PC-3 (cell line): ENCODE results near the gene ACOXL. TPM values are rescaled to one million over a fixed set of nuclear protein-coding genes. Genes with fewer than 3 reads are reported as not detected.

Experiments used
- ATAC-seq: fragments of 200-7000 bp; cut with Tn5 transposase; 2 replicates; pipeline ENCODE4 v1.9.1; 2020; ENCODE audit warnings: mild to moderate bottlenecking, moderate library complexity
- BruUV-seq: library from RNA; stranded (reverse); fragments of 400-500 nt; replicated peaks from 2 replicates; lab custom pipeline; 2021; lab: Mats Ljungman, UMichigan
- CTCF ChIA-PET: fragments of 300-600 bp; sonication (Branson Sonifier 250); formaldehyde crosslinking; loops from one replicate; lab custom pipeline; 2022; ENCODE audit warnings: antibody characterized with exemption; lab: Charles Lee
- POLR2A ChIA-PET: fragments of 300-600 bp; sonication (Branson Sonifier 250); formaldehyde crosslinking; loops from one replicate; lab custom pipeline; 2022; ENCODE audit warnings: antibody characterized with exemption; ENCODE audit not compliant: unreplicated experiment; lab: Charles Lee
- DNase-seq: peaks from one replicate; pipeline ENCODE4 v3.0.0-alpha.2; 2015
- H2AFZ ChIP-seq: fragments of 300-600 bp; sonication (generic); 2 replicates; pipeline ENCODE4 v1.6.0; 2016; ENCODE audit warnings: antibody characterized with exemption, low read length
- H3F3A ChIP-seq: fragments of 300-600 bp; sonication (generic); one replicate; pipeline ENCODE4 v1.6.0; 2017; ENCODE audit warnings: antibody characterized with exemption, low read length, control low read depth, mild to moderate bottlenecking; ENCODE audit not compliant: unreplicated experiment
- H3K27ac ChIP-seq: fragments of 300-600 bp; sonication (generic); 2 replicates; pipeline ENCODE4 v1.5.1; 2016; ENCODE audit warnings: mild to moderate bottlenecking, low read length
- H3K27me3 ChIP-seq: fragments of 300-600 bp; sonication (generic); 2 replicates; pipeline ENCODE4 v1.6.1; 2016; ENCODE audit warnings: low read length, mixed read lengths
- H3K36me3 ChIP-seq: fragments of 300-600 bp; sonication (generic); 2 replicates; pipeline ENCODE4 v1.6.1; 2016; ENCODE audit warnings: low read depth, mixed run types, low read length, mixed read lengths
- H3K4me1 ChIP-seq: fragments of 300-600 bp; sonication (generic); 2 replicates; pipeline ENCODE4 v1.5.1; 2016; ENCODE audit warnings: low read length; ENCODE audit not compliant: insufficient read depth
- H3K4me2 ChIP-seq: fragments of 300-600 bp; sonication (generic); 2 replicates; pipeline ENCODE4 v1.6.0; 2016; ENCODE audit warnings: low read length
- H3K4me3 ChIP-seq: fragments of 300-600 bp; sonication (generic); 2 replicates; pipeline ENCODE4 v1.5.1; 2016; ENCODE audit warnings: mild to moderate bottlenecking, low read length, mixed read lengths
- H3K79me2 ChIP-seq: fragments of 300-600 bp; sonication (generic); 2 replicates; pipeline ENCODE4 v1.6.1; 2017; ENCODE audit warnings: low read length, mixed read lengths
- H3K9ac ChIP-seq: fragments of 300-600 bp; sonication (generic); 2 replicates; pipeline ENCODE4 v1.6.0; 2016; ENCODE audit warnings: mild to moderate bottlenecking, low read length
- H3K9me2 ChIP-seq: fragments of 300-600 bp; sonication (generic); replicated peaks from 2 replicates; pipeline ENCODE4 v1.6.1; 2016; ENCODE audit warnings: mixed run types, low read length, mixed read lengths
- H3K9me3 ChIP-seq: fragments of 300-600 bp; sonication (generic); 2 replicates; pipeline ENCODE4 v1.6.1; 2016; ENCODE audit warnings: low read length, mixed read lengths
- H4K20me1 ChIP-seq: fragments of 300-600 bp; sonication (generic); 2 replicates; pipeline ENCODE4 v1.6.1; 2016; ENCODE audit warnings: low read length, mixed read lengths
- CTCF ChIP-seq: fragments of 300-600 bp; sonication (generic); conservative IDR thresholded peaks from 2 replicates; pipeline ENCODE4 v1.5.1; 2017; ENCODE audit warnings: antibody characterized with exemption, low read depth, mild to moderate bottlenecking, low read length
- EZH2 ChIP-seq: fragments of 300-600 bp; sonication (generic); IDR thresholded peaks from one replicate; pipeline ENCODE4 v1.6.1; 2017; ENCODE audit warnings: antibody characterized with exemption, mild to moderate bottlenecking, low read length; ENCODE audit not compliant: unreplicated experiment
- EZH2phosphoT487 ChIP-seq: fragments of 300-600 bp; sonication (generic); IDR thresholded peaks from 2 replicates; pipeline ENCODE4 v1.6.1; 2018; ENCODE audit warnings: mild to moderate bottlenecking, antibody characterized with exemption, low read length, borderline replicate concordance
- intact Hi-C: fragments of 100-400 bp; cut with micrococcal nuclease; formaldehyde crosslinking; loops from 2 replicates; pipeline ENCODE4 v1.9.0; 2023
- total RNA-seq: library from RNA; depleted of rRNA; stranded (reverse); fragments of >200 nt; gene quantifications from 2 replicates; pipeline ENCODE4 v1.2.3, GENCODE V29; 2014

The ACOXL gene
- total RNA-seq, 1 experiment from 2014 or later, result 16.3 TPM

- Histone ChIP-seq H3K4me3 (peak overlapping the region; percentile 52; the same call in 1 of the 2 replicates), H3F3A (peaks cover 4% of the 10 kb centered on the region), H4K20me1 (no peaks in the 10 kb centered on the region), H3K9me3 (no peaks in the 10 kb centered on the region), H3K9ac (peak overlapping the region; percentile 72), H3K27ac (peak overlapping the region; percentile 95), H3K36me3 (no peaks in the 10 kb centered on the region), H3K9me2 (no peaks in the 10 kb centered on the region), H3K27me3 (no peaks in the 10 kb centered on the region), H3K79me2 (peaks cover 87% of the 10 kb centered on the region), H2AFZ (no peak overlapping the region), H3K4me1 (peaks cover 53% of the 10 kb centered on the region), H3K4me2 (peak overlapping the region; percentile 80)
- TSS peak; percentile 97 for BruUV-seq
- DNase-seq (peak; percentile 90), ATAC-seq (peak; percentile 72)
- ChIA-PET POLR2A (no interaction called here), CTCF (no interaction called here)
- TF ChIP-seq EZH2phosphoT487 (no peak), EZH2 (no peak), CTCF (no peak)
- intact Hi-C loops, result no loop called here
These were observed 8.5 kb downstream of the ACOXL start for GRCh38 chr2:110740747-110741349.

- no TSS peak for BruUV-seq
- ATAC-seq (peak; percentile 84), DNase-seq (peak; percentile 97)
- POLR2A ChIA-PET, result no interaction called here
- peak; percentile 46 for TF ChIP-seq CTCF
- no peak for TF ChIP-seq EZH2
- TF ChIP-seq EZH2phosphoT487, result no peak
- Histone ChIP-seq H3K9me2 (no peaks in the 10 kb centered on the region), H3K27ac (peak overlapping the region; percentile 95), H3K27me3 (no peaks in the 10 kb centered on the region), H3K79me2 (peaks cover 85% of the 10 kb centered on the region), H3K4me3 (peak overlapping the region; percentile 52), H4K20me1 (no peaks in the 10 kb centered on the region), H3K9me3 (no peaks in the 10 kb centered on the region), H3K4me2 (peak overlapping the region; percentile 80), H2AFZ (0 out of 2 replicates have a peak overlapping the region, but pooled peaks have one; percentile 12), H3F3A (peaks cover 4% of the 10 kb centered on the region), H3K4me1 (peaks cover 55% of the 10 kb centered on the region), H3K9ac (peak overlapping the region; percentile 72), H3K36me3 (no peaks in the 10 kb centered on the region)
- intact Hi-C loops, result no loop called here
- CTCF ChIA-PET, result no interaction called here
These were observed 9.2 kb downstream of the ACOXL start for GRCh38 chr2:110741491-110741980.

DNA sequence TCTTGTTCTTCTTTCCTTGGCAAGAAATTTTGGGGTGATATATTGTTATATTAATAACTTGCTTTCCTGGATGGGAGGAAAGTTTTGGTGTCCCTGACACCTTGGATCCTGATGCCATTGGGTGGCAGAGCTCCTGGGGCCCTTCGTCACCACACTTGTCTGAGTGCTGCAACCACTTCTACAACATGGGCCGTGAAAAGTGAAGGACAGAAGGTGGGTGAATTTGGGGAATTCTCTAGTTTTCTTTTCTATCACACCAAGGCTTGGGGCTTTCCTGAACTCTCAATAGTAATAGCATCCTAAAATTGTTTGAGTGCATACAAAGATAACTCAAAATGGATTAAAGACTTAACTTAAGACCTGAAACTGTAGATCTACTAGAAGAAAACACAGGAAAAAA lies 10.0 kb downstream of the ACOXL start:
- Histone ChIP-seq H3F3A (peaks cover 4% of the 10 kb centered on the region), H3K4me1 (peaks cover 59% of the 10 kb centered on the region), H2AFZ (no peak overlapping the region), H3K4me2 (peak overlapping the region; percentile 80), H3K9me2 (no peaks in the 10 kb centered on the region), H3K36me3 (no peaks in the 10 kb centered on the region), H3K9me3 (no peaks in the 10 kb centered on the region), H3K27ac (peak overlapping the region; percentile 95), H3K4me3 (no peak overlapping the region), H3K79me2 (peaks cover 78% of the 10 kb centered on the region), H3K9ac (peak overlapping the region; percentile 56; the same call in 1 of the 2 replicates), H4K20me1 (no peaks in the 10 kb centered on the region), H3K27me3 (no peaks in the 10 kb centered on the region)
- POLR2A ChIA-PET, result no interaction called here
- ATAC-seq, result no peak
- CTCF ChIA-PET, result no interaction called here
- intact Hi-C loops, result no loop called here
- no peak for DNase-seq
- TF ChIP-seq CTCF (no peak), EZH2 (no peak), EZH2phosphoT487 (no peak)
- no TSS peak for BruUV-seq
